ENCODE data around the gene CNN2.

GRCh38 chr19:1085053-1085658, 58.7 kb downstream of the CNN2 start:
- no peak for TF ChIP-seq CTCF (IDR thresholded peaks at IDR 0.05)
- no peak for TF ChIP-seq POLR2A (IDR thresholded peaks at IDR 0.05)

Data from thyroid gland (tissue), 4 donors.